GM18861 (cell line): ENCODE measurements around the gene NDUFB1.

Experiments
- ATAC-seq: cut with Tn5 transposase; IDR thresholded peaks from one replicate; pipeline ENCODE4 v1.9.1; 2021; ENCODE audit not compliant: unreplicated experiment

The NDUFB1 gene

DNA sequence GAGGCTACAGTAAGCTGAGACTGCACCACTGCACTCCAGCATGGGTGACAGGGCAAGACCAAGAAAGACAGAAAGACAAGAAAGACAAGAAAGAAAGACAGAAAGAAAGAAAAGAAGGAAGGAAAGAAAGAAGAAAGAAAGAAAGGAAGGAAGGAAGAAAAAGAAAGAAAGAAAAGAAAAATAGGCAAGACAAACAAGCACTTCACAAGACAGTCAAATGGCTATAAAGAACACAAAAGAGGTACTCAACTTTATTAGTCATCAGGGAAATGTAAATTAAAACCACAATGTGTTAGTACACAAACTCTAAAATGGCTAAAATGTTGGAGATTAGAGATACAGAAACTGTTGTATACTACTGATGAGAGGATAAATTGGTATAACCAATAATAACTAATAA, 21.7 kb downstream of the NDUFB1 start:
- ATAC-seq: no peak

- no peak for ATAC-seq
Measured at GRCh38 chr14:92093320-92093719, 28.2 kb downstream of the NDUFB1 start.

GRCh38 chr14:92088494-92088893, 33.0 kb downstream of the NDUFB1 start:
- ATAC-seq: no peak

GRCh38 chr14:92074555-92074954, 47.0 kb downstream of the NDUFB1 start:
- no peak for ATAC-seq
